Fibroblast of the aortic adventitia (primary cell): ENCODE data around the gene FAM53B. TPM values are rescaled to one million over a fixed set of nuclear protein-coding genes. Genes with fewer than 3 reads are reported as not detected.
A peak's percentile ranks its signal among the peaks of the same experiment; 100 is the strongest.

Source experiments
- DNase-seq: peaks from one replicate; pipeline ENCODE4 v3.0.0-alpha.2; 2010; ENCODE audit warnings: low read depth
- H3K4me3 ChIP-seq: 2 replicates; pipeline ENCODE4 v1.5.1; 2011; ENCODE audit warnings: low read depth, mild to moderate bottlenecking, control low read depth, low read length, moderate library complexity
- total RNA-seq: library from RNA; depleted of rRNA; stranded (reverse); fragments of >200 nt; gene quantifications from 2 replicates; pipeline ENCODE4 v1.2.3, GENCODE V29; 2012; ENCODE audit warnings: low replicate concordance
- TF ChIP-seq, protein P1 (sequence below): IDR thresholded peaks from 2 replicates; pipeline ENCODE4 v1.5.1; 2011; ENCODE audit warnings: mild to moderate bottlenecking, low read length, control low read depth, inconsistent platforms; ENCODE audit not compliant: insufficient read depth

The FAM53B gene
- total RNA-seq, 1 donor = 9.2 TPM

DNA sequence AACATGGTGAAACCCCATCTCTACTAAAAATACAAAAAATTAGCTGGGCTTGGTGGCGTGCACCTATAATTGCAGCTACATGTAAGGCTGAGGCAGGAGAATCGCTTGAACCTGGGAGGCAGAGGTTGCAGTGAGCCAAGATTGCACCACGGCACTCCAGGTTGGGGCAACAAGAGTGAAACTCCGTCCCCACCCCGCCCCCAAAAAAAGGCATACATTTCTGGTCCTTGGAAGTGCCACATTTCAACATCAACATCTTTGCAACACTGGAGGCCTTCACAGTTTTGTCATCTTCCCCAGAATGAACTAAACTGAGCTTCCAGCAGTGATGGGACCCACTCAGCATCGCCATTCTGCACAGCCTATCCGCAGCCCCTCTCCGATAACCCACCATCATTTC, 36.6 kb downstream of the FAM53B start:
- no peak for DNase-seq
- TF ChIP-seq, protein P1, sequence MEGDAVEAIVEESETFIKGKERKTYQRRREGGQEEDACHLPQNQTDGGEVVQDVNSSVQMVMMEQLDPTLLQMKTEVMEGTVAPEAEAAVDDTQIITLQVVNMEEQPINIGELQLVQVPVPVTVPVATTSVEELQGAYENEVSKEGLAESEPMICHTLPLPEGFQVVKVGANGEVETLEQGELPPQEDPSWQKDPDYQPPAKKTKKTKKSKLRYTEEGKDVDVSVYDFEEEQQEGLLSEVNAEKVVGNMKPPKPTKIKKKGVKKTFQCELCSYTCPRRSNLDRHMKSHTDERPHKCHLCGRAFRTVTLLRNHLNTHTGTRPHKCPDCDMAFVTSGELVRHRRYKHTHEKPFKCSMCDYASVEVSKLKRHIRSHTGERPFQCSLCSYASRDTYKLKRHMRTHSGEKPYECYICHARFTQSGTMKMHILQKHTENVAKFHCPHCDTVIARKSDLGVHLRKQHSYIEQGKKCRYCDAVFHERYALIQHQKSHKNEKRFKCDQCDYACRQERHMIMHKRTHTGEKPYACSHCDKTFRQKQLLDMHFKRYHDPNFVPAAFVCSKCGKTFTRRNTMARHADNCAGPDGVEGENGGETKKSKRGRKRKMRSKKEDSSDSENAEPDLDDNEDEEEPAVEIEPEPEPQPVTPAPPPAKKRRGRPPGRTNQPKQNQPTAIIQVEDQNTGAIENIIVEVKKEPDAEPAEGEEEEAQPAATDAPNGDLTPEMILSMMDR = no peak
- no peak overlapping the region for H3K4me3 ChIP-seq

DNA sequence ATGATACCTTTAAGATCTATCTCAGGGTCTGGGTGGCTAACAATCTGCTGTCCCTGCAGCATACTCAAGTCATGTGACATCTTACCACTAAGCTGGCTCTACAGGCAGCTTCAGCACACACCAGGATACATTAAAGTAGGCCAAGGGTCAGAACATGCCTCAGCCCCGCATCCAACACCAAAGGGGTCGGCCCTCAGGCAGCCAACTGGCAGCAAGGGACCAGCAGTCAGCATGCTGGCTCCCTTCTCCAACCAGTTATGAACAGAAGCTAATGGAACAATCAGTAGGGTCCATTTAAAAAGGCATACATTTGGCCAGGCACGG, 37.1 kb downstream of the FAM53B start:
- H3K4me3 ChIP-seq = no peak overlapping the region
- TF ChIP-seq, protein P1 = no peak
- no peak for DNase-seq

DNA sequence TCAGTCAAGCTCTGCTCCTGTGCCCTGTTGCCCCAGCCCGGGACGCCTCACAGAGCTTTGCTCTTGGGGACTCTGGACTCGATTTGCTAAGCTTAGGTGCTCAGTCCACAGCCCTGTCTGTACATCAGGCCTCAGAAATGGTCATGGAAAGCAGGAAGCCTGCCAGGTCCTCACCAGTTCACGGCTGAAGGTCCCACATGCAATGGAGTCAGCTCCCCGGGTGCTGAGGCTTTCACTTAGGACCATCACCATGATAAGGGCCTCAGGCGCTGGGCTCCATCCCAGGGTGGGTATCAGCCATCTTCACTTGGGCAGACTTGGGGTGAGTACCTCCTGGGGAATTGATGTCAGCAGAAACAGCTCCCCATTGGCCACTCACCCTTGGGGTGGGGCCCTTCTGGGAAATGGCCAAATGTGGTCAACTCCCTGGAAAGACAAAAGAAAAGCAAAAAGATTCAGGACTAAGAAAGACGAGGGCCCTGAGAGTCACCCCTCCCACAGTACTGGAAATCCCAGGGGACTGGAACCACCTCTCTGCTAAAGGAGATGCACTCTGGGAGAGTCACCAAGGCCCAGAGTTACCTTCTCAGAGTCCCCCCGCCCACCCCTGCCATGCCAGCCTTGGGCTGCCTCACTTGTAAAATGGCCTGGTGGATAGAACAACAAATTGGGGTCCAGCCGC, 37.6 kb downstream of the FAM53B start:
- TF ChIP-seq, protein P1 = no peak
- DNase-seq = peak; percentile 42
- H3K4me3 ChIP-seq = no peak overlapping the region

DNA sequence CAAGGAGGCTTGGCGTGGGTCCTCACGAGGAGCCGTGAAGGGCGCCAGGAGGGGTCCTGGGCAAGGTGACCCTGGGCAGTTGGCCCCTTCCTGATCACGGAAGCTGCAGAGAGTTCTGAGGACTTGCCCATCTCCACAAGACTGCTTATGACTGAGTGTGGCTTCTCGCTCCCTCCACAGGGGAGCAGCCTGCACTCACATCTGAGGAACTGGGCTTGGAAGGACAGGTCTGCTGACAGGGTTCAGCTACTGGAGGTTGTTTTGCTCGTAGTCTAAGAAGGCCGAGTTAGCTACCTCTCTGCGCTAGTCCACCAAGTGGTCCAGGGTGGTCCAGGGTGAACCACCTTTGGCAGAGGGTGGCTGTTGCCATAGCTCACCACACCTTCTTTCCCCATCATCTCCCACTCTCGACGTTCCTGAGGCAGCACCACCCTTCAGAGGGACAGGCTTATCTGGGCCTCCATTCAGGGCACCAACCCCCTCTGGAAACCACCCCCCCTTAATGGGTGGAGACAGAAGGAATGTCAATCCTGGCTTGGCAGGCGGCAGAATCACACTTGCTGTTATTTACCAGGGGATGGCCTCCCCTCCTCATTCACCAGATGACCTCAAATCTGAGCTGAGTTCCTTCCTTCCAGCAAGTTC, 38.2 kb downstream of the FAM53B start:
- DNase-seq = peak; percentile 34
- H3K4me3 ChIP-seq = no peak overlapping the region
- TF ChIP-seq, protein P1 = peak; percentile 35

DNA sequence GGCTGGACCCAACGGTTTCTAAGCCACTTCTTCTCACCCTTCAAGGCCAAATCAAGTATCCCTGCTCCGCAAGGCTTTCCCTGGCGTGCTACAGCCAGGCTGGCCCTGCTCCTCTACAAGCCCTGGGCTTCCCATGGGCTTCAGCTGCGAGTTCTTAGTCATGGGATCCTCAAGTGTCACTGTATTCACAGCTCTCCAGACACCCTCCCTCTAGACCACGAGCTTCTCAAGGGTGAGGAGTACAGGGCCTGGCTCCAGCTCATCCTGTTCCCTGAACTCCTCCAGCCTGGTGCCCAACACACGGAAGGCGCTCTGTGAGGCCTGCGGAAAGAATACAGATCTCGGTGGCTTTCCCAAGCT, 38.8 kb downstream of the FAM53B start:
- DNase-seq = no peak
- no peak overlapping the region for H3K4me3 ChIP-seq
- TF ChIP-seq, protein P1 = no peak

DNA sequence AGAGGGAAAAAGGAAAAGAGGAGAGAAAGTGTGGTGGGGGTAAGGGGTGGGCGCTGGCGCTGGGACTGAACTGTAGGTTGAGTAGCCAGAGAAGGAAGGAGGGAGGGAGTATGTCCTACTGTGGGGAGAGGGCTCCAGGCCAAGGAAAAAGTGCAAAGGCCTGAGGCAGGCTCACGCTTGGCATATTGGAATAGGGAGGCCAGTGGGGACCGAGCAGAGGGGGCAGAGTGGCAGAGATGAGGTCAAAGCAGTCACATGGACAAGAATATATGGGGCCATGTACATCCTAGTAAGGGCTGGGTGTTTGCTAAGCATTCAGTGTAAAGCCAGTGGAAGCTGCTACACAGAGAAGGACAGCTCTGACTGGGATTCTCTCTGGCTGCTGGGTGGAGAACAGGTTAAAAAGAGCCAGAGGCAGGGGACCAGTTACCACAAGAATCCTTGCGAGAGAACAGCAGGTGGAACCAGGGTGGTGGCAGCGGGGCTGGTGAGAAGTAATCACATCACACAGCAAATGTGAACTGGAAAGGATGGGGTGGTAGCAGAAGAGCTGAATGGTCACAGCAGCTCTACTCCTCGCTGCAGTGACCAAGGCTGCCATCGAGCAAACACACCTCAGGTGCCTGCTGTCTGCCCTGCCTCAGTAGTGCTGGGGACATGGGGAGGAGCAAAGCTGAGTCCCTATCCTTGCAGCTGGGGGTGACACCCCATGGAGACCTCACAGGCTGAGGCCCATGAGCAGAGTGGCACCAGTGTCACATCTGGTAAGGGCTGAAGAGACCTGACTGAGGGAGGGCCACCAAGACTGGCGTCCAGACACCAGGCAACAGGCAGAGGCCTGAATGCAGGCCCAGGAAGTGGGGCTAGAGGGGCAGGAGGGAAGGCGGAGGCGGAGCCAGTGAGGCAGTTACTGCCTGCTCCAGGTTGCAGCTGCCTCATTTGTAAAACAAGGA, 39.5 kb downstream of the FAM53B start:
- no peak for DNase-seq
- no peak overlapping the region for H3K4me3 ChIP-seq
- TF ChIP-seq, protein P1 = no peak
